Measurements from ENCODE around the gene KLHL29.

KLHL29 gene

GRCh38 chr2:23513872-23514793 is 129.2 kb downstream of the KLHL29 start:
- DNase-seq (ENCODE audit: insufficient read length): no peak
- no peak for FAIRE-seq
- no peak for TF ChIP-seq POLR2AphosphoS5 (IDR thresholded peaks at IDR 0.05; ENCODE audit: low read depth, low read length)
- TF ChIP-seq TAF1 (IDR thresholded peaks at IDR 0.05; ENCODE audit: borderline replicate concordance, low read depth, low read length): no peak
- TF ChIP-seq POLR2A (IDR thresholded peaks at IDR 0.05; ENCODE audit: low read depth, low read length): no peak

GRCh38 chr2:23516520-23517256 is 131.7 kb downstream of the KLHL29 start:
- DNase-seq (ENCODE audit: insufficient read length) (no peak), FAIRE-seq (no peak)
- TF ChIP-seq TAF1 (IDR thresholded peaks at IDR 0.05; ENCODE audit: borderline replicate concordance, low read depth, low read length): no peak
- TF ChIP-seq POLR2AphosphoS5 (IDR thresholded peaks at IDR 0.05; ENCODE audit: low read depth, low read length): no peak
- no peak for TF ChIP-seq POLR2A (IDR thresholded peaks at IDR 0.05; ENCODE audit: low read depth, low read length)

GRCh38 chr2:23518481-23519333 is 133.7 kb downstream of the KLHL29 start:
- TF ChIP-seq POLR2AphosphoS5 (IDR thresholded peaks at IDR 0.05; ENCODE audit: low read depth, low read length) (no peak), TAF1 (IDR thresholded peaks at IDR 0.05; ENCODE audit: borderline replicate concordance, low read depth, low read length) (no peak), POLR2A (IDR thresholded peaks at IDR 0.05; ENCODE audit: low read depth, low read length) (no peak)
- no peak for FAIRE-seq
- no peak for DNase-seq (ENCODE audit: insufficient read length)

GRCh38 chr2:23519334-23519651 is 134.3 kb downstream of the KLHL29 start:
- TF ChIP-seq POLR2A (IDR thresholded peaks at IDR 0.05; ENCODE audit: low read depth, low read length) (no peak), POLR2AphosphoS5 (IDR thresholded peaks at IDR 0.05; ENCODE audit: low read depth, low read length) (no peak), TAF1 (IDR thresholded peaks at IDR 0.05; ENCODE audit: borderline replicate concordance, low read depth, low read length) (no peak)
- FAIRE-seq (no peak), DNase-seq (ENCODE audit: insufficient read length) (no peak)

- FAIRE-seq (no peak), DNase-seq (ENCODE audit: insufficient read length) (no peak)
- no peak for TF ChIP-seq POLR2A (IDR thresholded peaks at IDR 0.05; ENCODE audit: low read depth, low read length)
- TF ChIP-seq POLR2AphosphoS5 (IDR thresholded peaks at IDR 0.05; ENCODE audit: low read depth, low read length): no peak
- TF ChIP-seq TAF1 (IDR thresholded peaks at IDR 0.05; ENCODE audit: borderline replicate concordance, low read depth, low read length): no peak
Observed at GRCh38 chr2:23520256-23520655, 135.3 kb downstream of the KLHL29 start.

- FAIRE-seq (no peak), DNase-seq (ENCODE audit: insufficient read length) (no peak)
- TF ChIP-seq TAF1 (IDR thresholded peaks at IDR 0.05; ENCODE audit: borderline replicate concordance, low read depth, low read length) (no peak), POLR2A (IDR thresholded peaks at IDR 0.05; ENCODE audit: low read depth, low read length) (no peak), POLR2AphosphoS5 (IDR thresholded peaks at IDR 0.05; ENCODE audit: low read depth, low read length) (no peak)
Observed at GRCh38 chr2:23521060-23521459, 136.1 kb downstream of the KLHL29 start.

GRCh38 chr2:23522726-23523372 is 137.9 kb downstream of the KLHL29 start:
- no peak for FAIRE-seq
- no peak for DNase-seq (ENCODE audit: insufficient read length)
- TF ChIP-seq TAF1 (IDR thresholded peaks at IDR 0.05; ENCODE audit: borderline replicate concordance, low read depth, low read length) (no peak), POLR2A (IDR thresholded peaks at IDR 0.05; ENCODE audit: low read depth, low read length) (no peak), POLR2AphosphoS5 (IDR thresholded peaks at IDR 0.05; ENCODE audit: low read depth, low read length) (no peak)

GRCh38 chr2:23523373-23524260 is 138.6 kb downstream of the KLHL29 start:
- DNase-seq (ENCODE audit: insufficient read length): no peak
- no peak for FAIRE-seq
- TF ChIP-seq POLR2A (IDR thresholded peaks at IDR 0.05; ENCODE audit: low read depth, low read length) (no peak), POLR2AphosphoS5 (IDR thresholded peaks at IDR 0.05; ENCODE audit: low read depth, low read length) (no peak), TAF1 (IDR thresholded peaks at IDR 0.05; ENCODE audit: borderline replicate concordance, low read depth, low read length) (no peak)

GRCh38 chr2:23524261-23524706 is 139.3 kb downstream of the KLHL29 start:
- FAIRE-seq: no peak
- no peak for DNase-seq (ENCODE audit: insufficient read length)
- TF ChIP-seq TAF1 (IDR thresholded peaks at IDR 0.05; ENCODE audit: borderline replicate concordance, low read depth, low read length) (no peak), POLR2A (IDR thresholded peaks at IDR 0.05; ENCODE audit: low read depth, low read length) (no peak), POLR2AphosphoS5 (IDR thresholded peaks at IDR 0.05; ENCODE audit: low read depth, low read length) (no peak)
